Measurements from ENCODE around the gene GGT6. TPM values are rescaled to one million over a fixed set of nuclear protein-coding genes. Genes with fewer than 3 reads are reported as not detected.

GGT6 gene
- total and polyA plus RNA-seq, 2 of the 13 experiments (the other 11 are each of a cell fraction or from before 2014, with no cell fraction given) = 0.16 to 0.80 TPM

GRCh38 chr17:4584917-4585637 is 24.7 kb upstream of the GGT6 start:
- POLR2A ChIA-PET = interaction anchor here (1.7 kb wide), 1 partner anchor 18 kb away, joined by 4 read pairs; no protein-coding TSS in a partner anchor
- peaks cover 1 to 43% of the 10 kb centered on the region in 2 experiments; a peak in 4 of 5 replicates for H3K27me3 ChIP-seq (ENCODE audit: control insufficient read depth in 1 of 2, insufficient read depth in 2 of 2, low read length in 2 of 2)
- TF ChIP-seq ZNF782 (CRISPR knock-in tag; IDR thresholded peaks at IDR 0.05; ENCODE audit: borderline replicate concordance) = no peak
- TF ChIP-seq ZC3H13 (CRISPR knock-in tag; IDR thresholded peaks at IDR 0.05) = no peak
- TF ChIP-seq ZBTB10 (CRISPR knock-in tag; IDR thresholded peaks at IDR 0.05; ENCODE audit: borderline replicate concordance) = no peak
- TF ChIP-seq ZSCAN21 (CRISPR knock-in tag; IDR thresholded peaks at IDR 0.05; ENCODE audit: borderline replicate concordance) = peak; percentile 39; the same call in 1 of the 2 replicates
- TF ChIP-seq ZNF260 (CRISPR knock-in tag; IDR thresholded peaks at IDR 0.05; ENCODE audit: borderline replicate concordance, low read depth) = no peak
- no peak for TF ChIP-seq ZMYM3 (CRISPR knock-in tag; IDR thresholded peaks at IDR 0.05)
- no peak for TF ChIP-seq ARNT (IDR thresholded peaks at IDR 0.05)
- 0 out of 2 replicates have a peak, but pooled peaks have one; percentile 21 for TF ChIP-seq ZNF788 (CRISPR knock-in tag; IDR thresholded peaks at IDR 0.05; ENCODE audit: borderline replicate concordance)
- no peak for TF ChIP-seq CSRNP2 (CRISPR knock-in tag; conservative IDR thresholded peaks at IDR 0.05; ENCODE audit: low read depth)
- no peak for TF ChIP-seq ZNF234 (CRISPR knock-in tag; conservative IDR thresholded peaks at IDR 0.05)
- no peak for TF ChIP-seq GABPA (IDR thresholded peaks at IDR 0.05; ENCODE audit: low read depth, low read length)
- TF ChIP-seq GABPA (CRISPR knock-in tag; IDR thresholded peaks at IDR 0.05; ENCODE audit: low read depth) = no peak
- no peak for TF ChIP-seq ZNF629 (CRISPR knock-in tag; conservative IDR thresholded peaks at IDR 0.05)
- TF ChIP-seq, protein P1, sequence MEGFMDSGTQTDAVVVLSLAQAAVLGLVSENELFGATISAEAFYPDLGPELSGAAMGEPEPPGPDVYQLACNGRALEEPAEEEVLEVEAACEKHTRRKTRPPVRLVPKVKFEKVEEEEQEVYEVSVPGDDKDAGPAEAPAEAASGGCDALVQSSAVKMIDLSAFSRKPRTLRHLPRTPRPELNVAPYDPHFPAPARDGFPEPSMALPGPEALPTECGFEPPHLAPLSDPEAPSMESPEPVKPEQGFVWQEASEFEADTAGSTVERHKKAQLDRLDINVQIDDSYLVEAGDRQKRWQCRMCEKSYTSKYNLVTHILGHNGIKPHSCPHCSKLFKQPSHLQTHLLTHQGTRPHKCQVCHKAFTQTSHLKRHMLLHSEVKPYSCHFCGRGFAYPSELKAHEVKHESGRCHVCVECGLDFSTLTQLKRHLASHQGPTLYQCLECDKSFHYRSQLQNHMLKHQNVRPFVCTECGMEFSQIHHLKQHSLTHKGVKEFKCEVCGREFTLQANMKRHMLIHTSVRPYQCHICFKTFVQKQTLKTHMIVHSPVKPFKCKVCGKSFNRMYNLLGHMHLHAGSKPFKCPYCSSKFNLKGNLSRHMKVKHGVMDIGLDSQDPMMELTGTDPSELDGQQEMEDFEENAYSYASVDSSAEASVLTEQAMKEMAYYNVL (CRISPR knock-in tag; IDR thresholded peaks at IDR 0.05; ENCODE audit: borderline replicate concordance) = no peak

More at GRCh38 chr17:4584917-4585637, 24.7 kb upstream of the GGT6 start:
- Histone ChIP-seq H3K36me3 (replicated peaks in 1 of 2; ENCODE audit: control insufficient read depth in 1 of 2, insufficient read depth in 2 of 2, low read length in 2 of 2) (no peaks in the 10 kb centered on the region), H2AFZ (ENCODE audit: low read length) (no peak overlapping the region), H4K20me1 (ENCODE audit: insufficient read depth, low read length) (no peaks in the 10 kb centered on the region), H3K27ac (ENCODE audit: extremely low read length, insufficient read depth, low read length) (no peak overlapping the region), H3K9me3 (ENCODE audit: low read length) (no peaks in the 10 kb centered on the region), H3K4me1 (ENCODE audit: insufficient read depth, low read length) (peaks cover 50% of the 10 kb centered on the region), H3K9ac (ENCODE audit: insufficient read depth, low read depth, low read length) (no peak overlapping the region), H3K4me3 (replicated peaks in 1 of 3; ENCODE audit: insufficient read depth in 1 of 3, low read depth in 2 of 3, low read length in 3 of 3) (peak overlapping the region; percentile 58 to 73 (median 61); a peak in 5 of 6 replicates), H3K4me2 (ENCODE audit: low read depth, low read length) (peak overlapping the region; percentile 88), H3K79me2 (ENCODE audit: insufficient read depth, low read length) (no peaks in the 10 kb centered on the region)
- WGBS (ENCODE audit: low lambda C conversion rate) = 5% methylated on average over 10 of the region's 57 CpGs
- in situ Hi-C loops (cut with HindIII; ENCODE audit: extremely low pct_ligation_motif_present, low pct_unique_long_range_greater_than_20kb) (no loop called here), intact Hi-C loops (cut with micrococcal nuclease; ENCODE audit: unreplicated experiment) (no loop called here)
- no TSS peak for BruUV-seq (replicated peaks)
- peak; percentile 36 for DNase-seq (ENCODE audit: low spot score)
- FAIRE-seq = no peak
- peak; percentile 6; the same call in 1 of the 3 replicates for ATAC-seq
- CTCF ChIA-PET (ENCODE audit: low intra/inter-chr PET ratio, low total read pairs) = interaction anchor here (2.8 kb wide), 1 partner anchor 19 kb away, joined by 13 read pairs; no protein-coding TSS in a partner anchor
